ENCODE data around the gene FBN2. TPM values are rescaled to one million over a fixed set of nuclear protein-coding genes. Genes with fewer than 3 reads are reported as not detected.

The FBN2 gene
- total and polyA plus RNA-seq, 7 donors, result under 0.01 to 0.46 (median 0.04) TPM; not detected in 1

DNA sequence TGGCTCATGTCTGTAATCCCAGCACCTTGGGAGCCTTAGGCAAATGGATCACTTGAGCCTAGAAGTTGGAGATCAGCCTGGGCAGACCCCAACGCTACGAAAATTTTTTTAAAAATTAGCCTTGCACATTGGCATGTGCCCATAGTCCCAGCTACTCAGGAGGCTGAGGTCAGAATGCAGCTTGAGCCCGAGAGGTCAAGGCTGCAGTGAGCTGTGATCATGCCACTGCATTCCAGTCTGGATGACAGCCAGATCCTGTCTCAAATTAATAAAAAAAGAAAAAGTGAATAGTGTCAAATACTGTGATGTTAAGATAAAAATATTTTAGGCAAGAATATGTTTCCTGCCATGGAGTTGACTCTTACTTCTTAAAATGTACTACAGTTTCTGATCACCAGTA lies 5.3 kb downstream of the FBN2 start:
- DNase-seq, result no peak
- Histone ChIP-seq H3K4me3 (no peak overlapping the region), H3K4me1 (peaks cover 9% of the 10 kb centered on the region), H3K9me3 (no peaks in the 10 kb centered on the region), H3K36me3 (ENCODE audit: insufficient read depth in 1 of 2, low read depth in 1 of 2) (no peaks in the 10 kb centered on the region), H3K27ac (no peak overlapping the region), H3K27me3 (ENCODE audit: insufficient read depth in 3 of 3, low read length in 2 of 3) (peaks cover 0 to 34% (median 14%) of the 10 kb centered on the region in 3 donors)
- TF ChIP-seq CTCF (IDR thresholded peaks at IDR 0.05), result no peak
- whole genome bisulfite sequencing, 3 donors, result 37 to 51% (median 49%) methylated on average over 3 of the region's 3 CpGs
- no peak for ATAC-seq
- intact Hi-C loops (cut with DNase I), result no loop called here

GRCh38 chr5:128532127-128532526 lies 5.9 kb downstream of the FBN2 start:
- ATAC-seq, result no peak
- 49 to 75% (median 61%) methylated on average over 3 of the region's 3 CpGs for WGBS, 3 donors
- intact Hi-C loops (cut with DNase I), result no loop called here
- no peak for TF ChIP-seq CTCF (IDR thresholded peaks at IDR 0.05)
- Histone ChIP-seq H3K27ac (no peak overlapping the region), H3K4me1 (peaks cover 3% of the 10 kb centered on the region), H3K9me3 (no peaks in the 10 kb centered on the region), H3K27me3 (ENCODE audit: insufficient read depth in 3 of 3, low read length in 2 of 3) (peaks cover 0 to 27% (median 7%) of the 10 kb centered on the region in 3 donors), H3K36me3 (ENCODE audit: insufficient read depth in 1 of 2, low read depth in 1 of 2) (no peaks in the 10 kb centered on the region), H3K4me3 (no peak overlapping the region)
- DNase-seq, result no peak

DNA sequence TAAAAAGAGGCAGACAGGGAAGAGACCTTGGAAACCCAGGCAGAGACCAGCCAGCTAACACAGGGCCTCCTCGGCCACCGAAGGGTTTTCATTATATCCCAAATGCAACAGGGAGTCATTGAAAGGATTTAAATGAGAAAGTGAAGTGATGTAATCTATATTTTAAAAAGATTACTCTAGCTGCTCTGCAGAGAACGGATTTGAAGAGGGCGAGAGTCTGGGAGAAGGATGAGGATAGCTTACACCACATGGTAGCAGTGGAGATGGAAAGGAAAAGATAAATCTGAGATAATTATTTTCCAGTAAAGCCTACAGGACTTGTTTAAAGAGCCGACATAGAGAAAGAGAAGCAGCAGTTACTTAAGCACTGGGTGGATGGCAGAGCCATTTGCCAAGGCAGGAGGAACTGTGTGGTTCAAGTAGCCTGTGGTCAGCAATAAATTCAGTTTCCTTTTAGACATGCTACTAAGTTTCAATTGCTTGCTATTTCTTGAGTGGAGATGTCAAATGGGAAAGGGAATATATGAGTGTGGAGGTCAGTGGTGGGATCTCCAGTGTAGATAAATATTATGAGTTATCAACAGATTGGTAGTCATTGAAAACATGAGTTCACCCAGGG lies 9.3 kb downstream of the FBN2 start:
- Histone ChIP-seq H3K4me3 (no peak overlapping the region), H3K36me3 (ENCODE audit: insufficient read depth in 1 of 2, low read depth in 1 of 2) (no peaks in the 10 kb centered on the region), H3K4me1 (no peaks in the 10 kb centered on the region), H3K9me3 (no peaks in the 10 kb centered on the region), H3K27ac (no peak overlapping the region), H3K27me3 (ENCODE audit: insufficient read depth in 3 of 3, low read length in 2 of 3) (peaks cover 0 to 5% (median 0%) of the 10 kb centered on the region in 3 donors)
- WGBS, 3 donors, result 89 to 93% (median 91%) methylated on average over 5 of the region's 5 CpGs
- no peak for TF ChIP-seq CTCF (IDR thresholded peaks at IDR 0.05)
- intact Hi-C loops (cut with DNase I), result no loop called here
- DNase-seq, result no peak
- no peak for ATAC-seq

DNA sequence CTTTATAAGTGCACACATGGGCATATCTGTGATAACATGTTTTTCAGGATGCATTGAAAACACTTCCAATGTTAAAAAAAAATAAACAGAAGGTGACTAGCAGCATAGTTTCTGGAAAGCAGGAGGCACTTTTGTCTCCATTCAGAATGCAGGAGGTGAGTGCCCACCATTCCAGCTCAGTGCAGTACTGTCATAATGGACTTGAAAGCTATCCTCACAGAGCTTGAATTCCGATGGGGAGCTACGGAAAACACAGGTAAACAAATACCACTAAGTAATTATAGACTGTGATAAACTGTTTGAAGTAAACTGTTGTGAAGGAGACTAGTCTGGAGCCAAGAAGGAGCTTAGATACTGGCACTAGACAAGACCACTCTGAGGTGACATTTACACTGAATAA lies 9.9 kb downstream of the FBN2 start:
- no peak overlapping the region for H3K27ac ChIP-seq
- no peaks in the 10 kb centered on the region for H3K9me3 ChIP-seq
- H3K27me3 ChIP-seq (ENCODE audit: insufficient read depth in 3 of 3, low read length in 2 of 3), result peaks cover 0 to 5% (median 0%) of the 10 kb centered on the region in 3 donors
- 37 to 59% (median 55%) methylated on average over 2 of the region's 2 CpGs for WGBS, 3 donors
- H3K4me3 ChIP-seq, result no peak overlapping the region
- no peaks in the 10 kb centered on the region for H3K4me1 ChIP-seq
- no peaks in the 10 kb centered on the region for H3K36me3 ChIP-seq (ENCODE audit: insufficient read depth in 1 of 2, low read depth in 1 of 2)
- no peak for TF ChIP-seq CTCF (IDR thresholded peaks at IDR 0.05)
- ATAC-seq (no peak), DNase-seq (no peak)
- intact Hi-C loops (cut with DNase I), result no loop called here

DNA sequence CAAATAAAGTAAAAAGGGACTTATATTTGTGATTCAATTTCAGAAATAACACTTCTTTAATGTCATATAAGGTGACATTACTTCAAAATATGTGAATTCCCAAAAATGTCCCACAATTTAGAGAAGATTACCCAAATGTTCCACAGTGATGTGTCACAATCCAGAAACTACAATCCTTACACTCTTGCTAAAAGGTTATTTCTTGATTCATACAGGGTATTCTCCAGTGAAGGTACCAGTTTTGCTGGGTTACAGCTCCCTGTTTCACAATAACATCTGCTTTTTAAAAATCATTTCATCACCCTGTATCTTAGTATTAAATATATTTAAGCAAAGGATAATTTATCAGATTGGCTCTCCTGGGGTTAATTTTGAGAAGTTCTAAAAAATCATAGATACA lies 11.0 kb downstream of the FBN2 start:
- Histone ChIP-seq H3K27me3 (ENCODE audit: insufficient read depth in 3 of 3, low read length in 2 of 3) (peaks cover 0 to 5% (median 0%) of the 10 kb centered on the region in 3 donors), H3K36me3 (ENCODE audit: insufficient read depth in 1 of 2, low read depth in 1 of 2) (no peaks in the 10 kb centered on the region), H3K4me1 (no peaks in the 10 kb centered on the region), H3K9me3 (no peaks in the 10 kb centered on the region), H3K27ac (no peak overlapping the region), H3K4me3 (no peak overlapping the region)
- DNase-seq (no peak), ATAC-seq (no peak)
- intact Hi-C loops (cut with DNase I), result no loop called here
- TF ChIP-seq CTCF (IDR thresholded peaks at IDR 0.05), result no peak

Measured in psoas muscle (tissue), 8 donors.